Right hindlimb (tissue), 1 donor: ENCODE results near the gene MTFP1.
A peak's percentile ranks its signal among the peaks of the same experiment; 100 is the strongest.
"Not testable (repeated sequence)": the region's sequence is repeated elsewhere in the genome, so short reads cannot be mapped to it uniquely, and the experiment has no call there.

Source experiments
- DNase-seq: peaks from one replicate; pipeline ENCODE4 v3.0.0-alpha.2; 2018

The MTFP1 gene

GRCh38 chr22:30426388-30427353, 1.1 kb downstream of the MTFP1 start:
- peak; percentile 85 for DNase-seq

- no peak for DNase-seq
Measured at GRCh38 chr22:30427871-30428270, 2.3 kb downstream of the MTFP1 start.

- no peak for DNase-seq
Measured at GRCh38 chr22:30429887-30430286, 4.3 kb downstream of the MTFP1 start.

GRCh38 chr22:30430933-30431332, 5.4 kb downstream of the MTFP1 start:
- no peak for DNase-seq

- no peak for DNase-seq
Measured at GRCh38 chr22:30432096-30432495, 6.5 kb downstream of the MTFP1 start.

- no peak for DNase-seq
Measured at GRCh38 chr22:30432520-30432919, 7.0 kb downstream of the MTFP1 start.

GRCh38 chr22:30433227-30433626, 7.7 kb downstream of the MTFP1 start:
- DNase-seq: no peak

GRCh38 chr22:30433773-30434172, 8.2 kb downstream of the MTFP1 start:
- no peak for DNase-seq

- no peak for DNase-seq
Measured at GRCh38 chr22:30434843-30435242, 9.3 kb downstream of the MTFP1 start.

GRCh38 chr22:30435674-30436126, 10.1 kb downstream of the MTFP1 start:
- no peak for DNase-seq

GRCh38 chr22:30436196-30436595, 10.6 kb downstream of the MTFP1 start:
- DNase-seq: no peak

GRCh38 chr22:30438559-30438958, 13.0 kb downstream of the MTFP1 start:
- no peak for DNase-seq

- no peak for DNase-seq
Measured at GRCh38 chr22:30439226-30439625, 13.7 kb downstream of the MTFP1 start.

- DNase-seq: no peak
Measured at GRCh38 chr22:30439836-30440235, 14.3 kb downstream of the MTFP1 start.

- DNase-seq: no peak
Measured at GRCh38 chr22:30441088-30441487, 15.5 kb downstream of the MTFP1 start.

- no peak for DNase-seq
Measured at GRCh38 chr22:30444632-30445437, 19.3 kb downstream of the MTFP1 start.

GRCh38 chr22:30445438-30446145, 20.0 kb downstream of the MTFP1 start:
- no peak for DNase-seq

GRCh38 chr22:30447656-30448055, 22.1 kb downstream of the MTFP1 start:
- DNase-seq: no peak

GRCh38 chr22:30451488-30451887, 25.9 kb downstream of the MTFP1 start:
- not testable (repeated sequence) for DNase-seq

- no peak for DNase-seq
Measured at GRCh38 chr22:30452861-30453260, 27.3 kb downstream of the MTFP1 start.

- no peak for DNase-seq
Measured at GRCh38 chr22:30453731-30454510, 28.4 kb downstream of the MTFP1 start.
